ENCODE data around the gene SFXN4. TPM values are rescaled to one million over a fixed set of nuclear protein-coding genes. Genes with fewer than 3 reads are reported as not detected.

Gene SFXN4
- total RNA-seq, 1 experiment from 2014 or later, result 72.9 TPM

DNA sequence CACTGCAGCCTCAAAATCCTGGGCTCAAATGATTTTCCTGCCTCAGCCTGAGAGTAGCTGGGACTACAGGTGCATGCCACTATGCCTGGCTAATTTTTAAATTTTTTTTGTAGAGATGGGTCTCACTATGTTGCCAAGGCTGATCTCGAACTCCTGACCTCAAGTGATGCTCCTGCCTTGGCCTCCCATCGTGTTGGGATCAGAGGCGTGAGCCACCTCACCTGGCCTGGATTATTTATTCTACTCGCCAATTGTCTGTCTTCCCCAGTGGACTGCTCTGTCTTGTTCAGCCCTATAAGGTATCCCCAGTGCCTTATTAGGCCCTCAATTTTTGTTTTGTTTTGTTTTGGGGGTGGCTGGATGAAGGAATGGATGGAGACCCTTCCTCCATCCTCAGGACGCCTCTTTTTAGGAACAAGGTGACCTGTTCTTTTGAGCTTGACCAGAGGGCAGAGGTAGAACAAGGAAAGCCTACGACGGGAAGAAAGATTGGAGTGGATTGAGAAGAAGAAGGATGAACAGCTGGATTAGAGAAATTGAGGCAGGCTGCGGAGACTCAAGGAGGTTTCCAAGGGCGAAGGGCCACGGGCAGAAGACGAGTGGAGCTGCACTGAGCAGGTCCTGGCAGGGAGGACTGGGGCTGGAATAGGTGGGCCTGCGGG is 62.1 kb downstream of the SFXN4 start:
- BruUV-seq (replicated peaks), result no TSS peak

GRCh38 chr10:119101366-119102098 is 64.0 kb downstream of the SFXN4 start:
- CTCF ChIA-PET, result no interaction called here
- no peak for TF ChIP-seq EZH2 (IDR thresholded peaks at IDR 0.05; ENCODE audit: borderline replicate concordance, low read depth, low read length, poor library complexity, severe bottlenecking)
- TF ChIP-seq, protein P1, sequence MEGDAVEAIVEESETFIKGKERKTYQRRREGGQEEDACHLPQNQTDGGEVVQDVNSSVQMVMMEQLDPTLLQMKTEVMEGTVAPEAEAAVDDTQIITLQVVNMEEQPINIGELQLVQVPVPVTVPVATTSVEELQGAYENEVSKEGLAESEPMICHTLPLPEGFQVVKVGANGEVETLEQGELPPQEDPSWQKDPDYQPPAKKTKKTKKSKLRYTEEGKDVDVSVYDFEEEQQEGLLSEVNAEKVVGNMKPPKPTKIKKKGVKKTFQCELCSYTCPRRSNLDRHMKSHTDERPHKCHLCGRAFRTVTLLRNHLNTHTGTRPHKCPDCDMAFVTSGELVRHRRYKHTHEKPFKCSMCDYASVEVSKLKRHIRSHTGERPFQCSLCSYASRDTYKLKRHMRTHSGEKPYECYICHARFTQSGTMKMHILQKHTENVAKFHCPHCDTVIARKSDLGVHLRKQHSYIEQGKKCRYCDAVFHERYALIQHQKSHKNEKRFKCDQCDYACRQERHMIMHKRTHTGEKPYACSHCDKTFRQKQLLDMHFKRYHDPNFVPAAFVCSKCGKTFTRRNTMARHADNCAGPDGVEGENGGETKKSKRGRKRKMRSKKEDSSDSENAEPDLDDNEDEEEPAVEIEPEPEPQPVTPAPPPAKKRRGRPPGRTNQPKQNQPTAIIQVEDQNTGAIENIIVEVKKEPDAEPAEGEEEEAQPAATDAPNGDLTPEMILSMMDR (conservative IDR thresholded peaks at IDR 0.05; ENCODE audit: low read depth, low read length), result no peak
- no peaks in the 10 kb centered on the region for H3K27me3 ChIP-seq (replicated peaks; ENCODE audit: insufficient read depth, low read depth, low read length, poor library complexity)
- H3K36me3 ChIP-seq (ENCODE audit: insufficient read depth, low read length, poor library complexity, severe bottlenecking), result peaks cover 5% of the 10 kb centered on the region
- no peak for DNase-seq (ENCODE audit: low spot score)
- H3K4me3 ChIP-seq (ENCODE audit: low read depth, low read length, poor library complexity, severe bottlenecking), result no peak overlapping the region
- H3K27ac ChIP-seq (ENCODE audit: low read depth, low read length, poor library complexity, severe bottlenecking), result no peak overlapping the region
- intact Hi-C loops (cut with micrococcal nuclease; ENCODE audit: unreplicated experiment), result no loop called here
- POLR2A ChIA-PET (ENCODE audit: low non-redundant PET), result no interaction called here
- H3K9me3 ChIP-seq (ENCODE audit: low read depth, low read length, poor library complexity, severe bottlenecking), result no peaks in the 10 kb centered on the region
- H3K4me1 ChIP-seq (ENCODE audit: insufficient read depth, low read length, poor library complexity, severe bottlenecking), result peaks cover 7% of the 10 kb centered on the region
- no TSS peak for BruUV-seq (replicated peaks)

More for the DNA sequence above, 62.1 kb downstream of the SFXN4 start:
- H3K27me3 ChIP-seq (replicated peaks; ENCODE audit: insufficient read depth, low read depth, low read length, poor library complexity), result no peaks in the 10 kb centered on the region
- H3K36me3 ChIP-seq (ENCODE audit: insufficient read depth, low read length, poor library complexity, severe bottlenecking), result peaks cover 5% of the 10 kb centered on the region
- H3K27ac ChIP-seq (ENCODE audit: low read depth, low read length, poor library complexity, severe bottlenecking), result no peak overlapping the region
- ChIA-PET CTCF (no interaction called here), POLR2A (ENCODE audit: low non-redundant PET) (no interaction called here)
- no peak overlapping the region for H3K4me3 ChIP-seq (ENCODE audit: low read depth, low read length, poor library complexity, severe bottlenecking)
- no peak for TF ChIP-seq EZH2 (IDR thresholded peaks at IDR 0.05; ENCODE audit: borderline replicate concordance, low read depth, low read length, poor library complexity, severe bottlenecking)
- TF ChIP-seq, protein P1 (conservative IDR thresholded peaks at IDR 0.05; ENCODE audit: low read depth, low read length), result no peak
- intact Hi-C loops (cut with micrococcal nuclease; ENCODE audit: unreplicated experiment), result no loop called here
- DNase-seq (ENCODE audit: low spot score), result no peak
- H3K4me1 ChIP-seq (ENCODE audit: insufficient read depth, low read length, poor library complexity, severe bottlenecking), result peaks cover 7% of the 10 kb centered on the region
- no peaks in the 10 kb centered on the region for H3K9me3 ChIP-seq (ENCODE audit: low read depth, low read length, poor library complexity, severe bottlenecking)

DNA sequence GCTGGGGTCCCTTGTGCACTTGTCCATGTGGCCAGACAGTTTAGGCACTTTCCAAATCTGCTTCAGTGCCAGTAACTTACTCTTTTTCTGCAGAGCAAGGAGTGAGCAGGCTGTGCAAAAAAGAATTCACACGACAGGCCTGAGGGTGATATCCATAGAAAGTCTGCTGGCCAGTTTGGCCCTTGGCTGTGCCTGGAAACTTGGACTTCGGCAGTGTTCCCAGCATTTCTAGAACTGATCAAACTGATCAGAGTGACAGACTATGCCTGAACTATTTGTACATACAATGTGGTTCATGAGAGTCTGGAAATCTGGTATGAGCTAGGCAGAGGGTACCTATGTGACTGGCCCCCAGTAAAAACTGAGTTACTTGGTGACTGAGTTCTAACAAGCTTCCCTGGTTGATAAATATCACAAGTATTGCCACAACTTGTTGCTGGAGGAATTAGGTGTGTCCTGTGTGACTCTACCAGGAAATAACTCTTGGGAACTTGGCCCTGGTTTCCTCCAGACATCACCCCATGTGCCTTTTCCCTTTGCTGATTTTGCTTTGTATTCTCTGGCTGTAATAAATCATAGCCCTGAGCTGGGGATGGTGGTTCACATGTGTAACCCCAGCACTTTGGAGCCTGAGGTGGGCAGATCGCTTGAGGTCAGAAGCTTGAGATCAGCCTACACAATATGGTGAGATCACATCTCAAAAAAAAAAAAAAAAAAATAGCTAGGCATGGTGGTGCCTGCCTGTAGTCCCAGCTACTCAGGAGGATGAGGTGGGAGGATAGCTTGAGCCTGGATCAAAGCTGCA is 64.9 kb downstream of the SFXN4 start:
- Histone ChIP-seq H3K4me3 (ENCODE audit: low read depth, low read length, poor library complexity, severe bottlenecking) (no peak overlapping the region), H3K27ac (ENCODE audit: low read depth, low read length, poor library complexity, severe bottlenecking) (no peak overlapping the region), H3K27me3 (replicated peaks; ENCODE audit: insufficient read depth, low read depth, low read length, poor library complexity) (no peaks in the 10 kb centered on the region), H3K4me1 (ENCODE audit: insufficient read depth, low read length, poor library complexity, severe bottlenecking) (peaks cover 7% of the 10 kb centered on the region), H3K9me3 (ENCODE audit: low read depth, low read length, poor library complexity, severe bottlenecking) (no peaks in the 10 kb centered on the region), H3K36me3 (ENCODE audit: insufficient read depth, low read length, poor library complexity, severe bottlenecking) (no peaks in the 10 kb centered on the region)
- no peak for TF ChIP-seq EZH2 (IDR thresholded peaks at IDR 0.05; ENCODE audit: borderline replicate concordance, low read depth, low read length, poor library complexity, severe bottlenecking)
- TF ChIP-seq, protein P1 (conservative IDR thresholded peaks at IDR 0.05; ENCODE audit: low read depth, low read length), result no peak
- intact Hi-C loops (cut with micrococcal nuclease; ENCODE audit: unreplicated experiment), result no loop called here
- POLR2A ChIA-PET (ENCODE audit: low non-redundant PET), result no interaction called here
- DNase-seq (ENCODE audit: low spot score), result no peak
- BruUV-seq (replicated peaks), result no TSS peak
- CTCF ChIA-PET, result no interaction called here
